IPS-15b (cell line): ENCODE measurements around the gene C19orf85.
A peak's percentile ranks its signal among the peaks of the same experiment; 100 is the strongest.
"Not testable (repeated sequence)": the region's sequence is repeated elsewhere in the genome, so short reads cannot be mapped to it uniquely, and the experiment has no call there.

ENCODE experiments used
- H3K27me3 ChIP-seq: one replicate; pipeline ENCODE4 v1.6.1; 2013; ENCODE audit warnings: low read length; ENCODE audit not compliant: control insufficient read depth, insufficient read depth
- H3K36me3 ChIP-seq: one replicate; pipeline ENCODE4 v1.6.1; 2013; ENCODE audit warnings: low read length; ENCODE audit not compliant: control insufficient read depth, insufficient read depth
- H3K4me1 ChIP-seq: one replicate; pipeline ENCODE4 v1.6.1; 2013; ENCODE audit warnings: mild to moderate bottlenecking, low read length; ENCODE audit not compliant: control insufficient read depth, insufficient read depth
- H3K4me3 ChIP-seq: one replicate; pipeline ENCODE4 v1.5.1; 2013; ENCODE audit warnings: low read depth, low read length
- H3K9ac ChIP-seq: one replicate; pipeline ENCODE4 v1.6.1; 2013; ENCODE audit warnings: low read depth, mild to moderate bottlenecking, low read length
- H3K9me3 ChIP-seq: one replicate; pipeline ENCODE4 v1.6.1; 2013; ENCODE audit warnings: mild to moderate bottlenecking, low read length; ENCODE audit not compliant: control insufficient read depth, insufficient read depth

C19orf85 gene

GRCh38 chr19:55451163-55451964, 13.2 kb downstream of the C19orf85 start:
- H3K4me3 ChIP-seq = peak overlapping the region; percentile 47
- H3K36me3 ChIP-seq = peaks cover 11% of the 10 kb centered on the region
- H3K9me3 ChIP-seq = no peaks in the 10 kb centered on the region
- no peaks in the 10 kb centered on the region for H3K4me1 ChIP-seq
- H3K27me3 ChIP-seq = peaks cover 55% of the 10 kb centered on the region
- no peak overlapping the region for H3K9ac ChIP-seq

- Histone ChIP-seq H3K4me3 (no peak overlapping the region), H3K36me3 (peaks cover 4% of the 10 kb centered on the region), H3K9ac (no peak overlapping the region), H3K9me3 (no peaks in the 10 kb centered on the region), H3K27me3 (peaks cover 71% of the 10 kb centered on the region), H3K4me1 (no peaks in the 10 kb centered on the region)
Measured at GRCh38 chr19:55449469-55449868, 15.1 kb downstream of the C19orf85 start.

DNA sequence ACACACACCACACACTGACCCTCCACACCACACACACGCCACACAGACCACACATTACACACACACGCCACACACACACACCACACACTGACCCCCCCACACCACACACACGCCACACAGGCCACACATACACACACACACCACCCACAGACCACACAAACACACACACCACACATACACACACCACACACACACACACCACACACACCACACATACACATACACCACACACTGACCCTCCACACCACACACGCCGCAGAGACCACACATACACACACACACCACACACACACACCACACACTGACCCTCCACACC, 16.4 kb downstream of the C19orf85 start:
- H3K27me3 ChIP-seq = peaks cover 85% of the 10 kb centered on the region
- not testable (repeated sequence) for H3K9me3 ChIP-seq, H3K4me3 ChIP-seq, H3K4me1 ChIP-seq, H3K9ac ChIP-seq, H3K36me3 ChIP-seq

DNA sequence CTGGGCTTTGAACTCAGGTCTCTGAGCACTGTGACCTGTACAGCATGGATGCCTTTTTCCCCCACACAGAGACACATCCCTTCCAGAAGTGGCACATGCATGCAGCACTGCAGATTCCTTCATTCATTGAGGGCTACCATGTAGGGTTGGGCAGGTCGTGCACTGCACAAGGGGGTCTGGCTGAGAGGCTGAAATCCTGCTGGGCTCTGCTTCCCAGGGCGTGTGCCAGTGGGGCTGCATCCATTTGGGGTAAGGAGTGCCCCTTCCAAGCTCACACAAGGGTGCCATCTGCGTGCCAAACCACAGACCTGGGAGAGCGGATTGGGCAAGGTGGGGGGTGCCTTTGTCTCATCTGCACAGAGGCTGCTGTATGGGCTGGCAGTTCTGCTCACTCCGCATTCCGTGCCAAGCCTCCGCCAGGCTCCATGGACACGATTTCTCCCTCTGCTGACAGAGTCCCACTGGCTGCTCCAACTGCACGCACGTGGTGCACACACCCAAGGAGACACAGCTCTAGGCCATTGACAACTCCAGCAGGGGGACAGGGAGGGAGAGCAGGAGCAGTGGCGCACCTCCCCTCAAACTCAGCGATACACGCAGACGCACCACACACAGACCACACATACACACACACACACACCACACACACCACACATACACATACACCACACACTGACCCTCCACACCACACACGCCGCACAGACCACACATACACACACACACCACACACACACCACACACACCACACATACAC, 17.0 kb downstream of the C19orf85 start:
- no peaks in the 10 kb centered on the region for H3K36me3 ChIP-seq
- H3K27me3 ChIP-seq = peaks cover 90% of the 10 kb centered on the region
- no peak overlapping the region for H3K4me3 ChIP-seq
- no peak overlapping the region for H3K9ac ChIP-seq
- no peaks in the 10 kb centered on the region for H3K4me1 ChIP-seq
- no peaks in the 10 kb centered on the region for H3K9me3 ChIP-seq

- peaks cover 89% of the 10 kb centered on the region for H3K27me3 ChIP-seq
- no peaks in the 10 kb centered on the region for H3K9me3 ChIP-seq
- H3K4me1 ChIP-seq = peaks cover 4% of the 10 kb centered on the region
- no peak overlapping the region for H3K4me3 ChIP-seq
- H3K36me3 ChIP-seq = no peaks in the 10 kb centered on the region
- no peak overlapping the region for H3K9ac ChIP-seq
Measured at GRCh38 chr19:55446060-55446459, 18.5 kb downstream of the C19orf85 start.

- Histone ChIP-seq H3K9me3 (no peaks in the 10 kb centered on the region), H3K27me3 (peaks cover 86% of the 10 kb centered on the region), H3K36me3 (no peaks in the 10 kb centered on the region), H3K4me1 (peaks cover 6% of the 10 kb centered on the region), H3K9ac (no peak overlapping the region), H3K4me3 (no peak overlapping the region)
Measured at GRCh38 chr19:55444646-55445045, 19.9 kb downstream of the C19orf85 start.

- Histone ChIP-seq H3K4me3 (peak overlapping the region; percentile 26), H3K27me3 (peaks cover 86% of the 10 kb centered on the region), H3K36me3 (no peaks in the 10 kb centered on the region), H3K9me3 (no peaks in the 10 kb centered on the region), H3K4me1 (peaks cover 6% of the 10 kb centered on the region), H3K9ac (no peak overlapping the region)
Measured at GRCh38 chr19:55443824-55444480, 20.6 kb downstream of the C19orf85 start.

DNA sequence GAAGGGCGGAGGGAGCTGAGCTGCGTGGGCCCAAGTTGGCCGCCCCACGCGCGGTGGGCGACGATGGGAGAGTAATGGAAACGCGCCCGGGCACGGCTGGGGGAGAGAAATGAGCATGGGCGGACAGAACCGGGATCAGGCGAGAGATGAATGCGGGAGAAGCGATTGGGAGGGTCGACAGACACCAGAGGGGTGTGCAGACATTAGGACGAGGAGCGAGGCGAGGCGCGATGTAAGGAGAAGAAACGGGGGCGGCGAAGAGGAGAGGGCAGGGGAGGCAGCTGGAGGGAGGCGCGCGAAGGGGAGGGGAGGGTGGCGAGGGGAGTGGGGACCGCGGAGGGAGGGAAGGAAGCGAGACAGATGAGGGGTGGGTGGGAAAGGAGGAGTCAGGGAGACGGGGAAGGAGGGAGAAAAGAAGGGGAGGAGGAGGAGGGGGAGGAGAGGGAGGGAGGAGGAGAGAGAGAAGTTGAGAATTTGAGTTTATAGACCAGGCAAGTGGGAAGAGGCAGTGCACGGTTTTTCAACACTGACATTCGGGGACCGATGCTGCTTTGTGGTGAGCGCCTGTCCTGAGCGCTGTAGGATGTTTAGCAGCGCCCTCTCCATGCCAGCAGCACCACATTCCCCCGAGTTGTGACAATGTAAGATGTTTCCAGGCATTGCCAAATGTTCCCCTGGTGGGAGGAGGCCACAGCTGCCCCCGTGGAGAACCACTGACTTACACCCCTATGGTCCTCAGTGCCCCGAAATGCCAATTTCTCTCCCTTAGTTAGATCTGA, 21.3 kb downstream of the C19orf85 start, which contains the start of gene SHISA7:
TSS of gene SHISA7 (minus strand) at position 256 of the 779 bp plus-strand sequence. CDS start 437 bp downstream, outside the sequence.
- H3K27me3 ChIP-seq = peaks cover 86% of the 10 kb centered on the region
- no peaks in the 10 kb centered on the region for H3K36me3 ChIP-seq
- peaks cover 6% of the 10 kb centered on the region for H3K4me1 ChIP-seq
- peak within 1 kb of the TSS; percentile 77 for H3K4me3 ChIP-seq
- H3K9me3 ChIP-seq = no peaks in the 10 kb centered on the region
- no peak within 1 kb of the TSS for H3K9ac ChIP-seq

- H3K4me3 ChIP-seq = peak overlapping the region; percentile 49
- peaks cover 81% of the 10 kb centered on the region for H3K27me3 ChIP-seq
- peaks cover 6% of the 10 kb centered on the region for H3K4me1 ChIP-seq
- no peaks in the 10 kb centered on the region for H3K9me3 ChIP-seq
- H3K36me3 ChIP-seq = no peaks in the 10 kb centered on the region
- no peak overlapping the region for H3K9ac ChIP-seq
Measured at GRCh38 chr19:55442372-55442961, 22.1 kb downstream of the C19orf85 start.

DNA sequence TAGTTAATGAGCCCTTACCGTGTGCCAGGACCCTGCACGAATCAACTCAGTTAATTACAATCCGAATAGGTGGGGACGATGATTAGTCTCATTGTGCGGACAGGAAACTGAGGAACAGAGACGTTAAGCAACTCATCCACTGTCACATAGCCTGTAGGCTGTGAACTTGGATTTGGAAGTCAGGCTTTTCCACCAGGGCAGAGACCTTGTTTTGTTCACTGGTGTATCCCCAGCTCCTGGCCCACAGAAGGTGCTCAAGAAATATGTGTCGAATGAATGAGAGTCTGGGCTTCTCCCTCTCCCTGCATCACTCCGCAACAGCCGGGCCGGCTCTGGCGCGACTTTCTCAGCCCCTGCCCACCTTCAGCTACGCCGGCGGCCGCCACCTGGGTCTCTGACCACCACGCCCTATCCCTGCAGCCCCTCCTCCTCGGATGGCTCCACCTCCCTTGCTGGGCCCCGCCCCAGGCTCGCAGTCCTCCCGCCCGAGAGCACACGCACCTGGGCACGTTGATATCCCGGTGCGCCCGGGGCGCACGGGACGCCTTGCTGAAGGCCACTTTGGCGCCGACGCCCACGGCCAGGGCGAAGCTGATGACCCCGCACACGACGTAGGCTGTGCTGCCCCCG, 22.7 kb downstream of the C19orf85 start:
- H3K27me3 ChIP-seq = peaks cover 74% of the 10 kb centered on the region
- H3K9me3 ChIP-seq = no peaks in the 10 kb centered on the region
- no peaks in the 10 kb centered on the region for H3K36me3 ChIP-seq
- no peak overlapping the region for H3K9ac ChIP-seq
- peaks cover 6% of the 10 kb centered on the region for H3K4me1 ChIP-seq
- peak overlapping the region; percentile 77 for H3K4me3 ChIP-seq

DNA sequence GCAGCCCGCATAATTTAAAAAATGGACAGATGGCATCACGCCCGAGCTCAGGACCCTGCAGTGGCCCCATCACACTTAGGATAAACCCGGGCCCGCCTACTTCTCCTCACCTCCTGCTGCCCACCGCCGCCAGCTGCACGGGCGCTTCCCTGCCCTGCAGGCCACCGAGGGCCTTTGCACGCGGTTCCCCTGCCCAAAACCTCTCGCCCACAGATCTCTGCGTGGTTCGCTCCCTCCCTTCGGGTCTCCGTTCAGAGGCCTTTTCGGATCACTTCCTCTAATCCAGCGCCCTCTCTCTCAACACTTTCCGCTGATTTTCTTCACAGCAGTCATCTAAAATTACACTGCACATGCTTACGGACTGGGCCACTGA, 23.2 kb downstream of the C19orf85 start:
- Histone ChIP-seq H3K4me3 (peak overlapping the region; percentile 77), H3K36me3 (no peaks in the 10 kb centered on the region), H3K27me3 (peaks cover 69% of the 10 kb centered on the region), H3K4me1 (peaks cover 6% of the 10 kb centered on the region), H3K9ac (no peak overlapping the region), H3K9me3 (no peaks in the 10 kb centered on the region)
